ENCODE measurements around the gene DCDC2B. TPM values are rescaled to one million over a fixed set of nuclear protein-coding genes. Genes with fewer than 3 reads are reported as not detected.

The DCDC2B gene
- total and polyA plus RNA-seq, 2 of the 13 experiments (the other 11 are each of a cell fraction or from before 2014, with no cell fraction given) = not detected

DNA sequence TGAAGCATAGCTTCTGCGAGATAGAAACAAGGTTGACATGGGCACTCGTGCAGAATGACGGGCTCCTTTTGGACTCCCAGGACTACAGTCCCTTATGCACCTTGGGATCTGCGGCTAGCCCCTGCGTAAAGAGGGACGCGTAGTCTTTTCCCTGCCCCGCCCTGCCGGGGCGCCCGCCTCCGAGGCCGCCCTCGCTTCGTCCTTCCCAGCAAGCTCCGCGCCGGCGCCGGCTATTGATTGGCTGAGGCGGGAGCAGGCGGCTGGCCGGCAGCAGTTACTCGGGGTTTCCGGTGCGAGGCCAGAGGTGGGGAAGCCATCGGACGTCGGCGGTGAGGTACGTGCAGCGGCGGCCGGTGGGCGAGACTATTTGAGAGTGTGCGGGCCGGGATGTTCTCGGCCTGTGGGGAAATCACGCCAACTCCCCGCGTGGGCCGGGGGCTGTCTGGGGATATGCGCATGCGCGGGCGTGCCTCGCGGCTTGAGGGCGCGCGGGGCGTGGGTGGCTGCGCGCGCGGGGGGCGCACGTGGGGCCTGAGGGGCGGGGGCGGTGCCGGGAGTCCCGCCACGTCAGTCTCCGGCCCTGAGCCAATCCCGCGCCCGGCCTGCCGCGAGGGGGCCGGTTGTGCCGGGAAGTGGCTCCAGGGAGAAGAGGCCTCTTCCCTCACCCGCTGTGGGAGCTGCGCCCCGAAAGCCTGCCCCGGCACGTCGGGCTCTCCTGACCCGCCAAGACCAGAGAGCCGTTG is 29.3 kb upstream of the DCDC2B start, which contains the start of gene TXLNA (continued):
- TF ChIP-seq, protein P1, sequence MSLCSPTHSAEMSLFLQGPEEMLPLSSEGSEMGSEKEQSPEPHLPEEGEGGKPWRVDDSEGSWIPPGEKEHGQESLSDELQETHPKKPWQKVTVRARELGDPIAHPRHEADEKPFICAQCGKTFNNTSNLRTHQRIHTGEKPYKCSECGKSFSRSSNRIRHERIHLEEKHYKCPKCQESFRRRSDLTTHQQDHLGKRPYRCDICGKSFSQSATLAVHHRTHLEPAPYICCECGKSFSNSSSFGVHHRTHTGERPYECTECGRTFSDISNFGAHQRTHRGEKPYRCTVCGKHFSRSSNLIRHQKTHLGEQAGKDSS (CRISPR knock-in tag; IDR thresholded peaks at IDR 0.05; ENCODE audit: borderline replicate concordance, low read depth) = no peak
- TF ChIP-seq, protein P2, sequence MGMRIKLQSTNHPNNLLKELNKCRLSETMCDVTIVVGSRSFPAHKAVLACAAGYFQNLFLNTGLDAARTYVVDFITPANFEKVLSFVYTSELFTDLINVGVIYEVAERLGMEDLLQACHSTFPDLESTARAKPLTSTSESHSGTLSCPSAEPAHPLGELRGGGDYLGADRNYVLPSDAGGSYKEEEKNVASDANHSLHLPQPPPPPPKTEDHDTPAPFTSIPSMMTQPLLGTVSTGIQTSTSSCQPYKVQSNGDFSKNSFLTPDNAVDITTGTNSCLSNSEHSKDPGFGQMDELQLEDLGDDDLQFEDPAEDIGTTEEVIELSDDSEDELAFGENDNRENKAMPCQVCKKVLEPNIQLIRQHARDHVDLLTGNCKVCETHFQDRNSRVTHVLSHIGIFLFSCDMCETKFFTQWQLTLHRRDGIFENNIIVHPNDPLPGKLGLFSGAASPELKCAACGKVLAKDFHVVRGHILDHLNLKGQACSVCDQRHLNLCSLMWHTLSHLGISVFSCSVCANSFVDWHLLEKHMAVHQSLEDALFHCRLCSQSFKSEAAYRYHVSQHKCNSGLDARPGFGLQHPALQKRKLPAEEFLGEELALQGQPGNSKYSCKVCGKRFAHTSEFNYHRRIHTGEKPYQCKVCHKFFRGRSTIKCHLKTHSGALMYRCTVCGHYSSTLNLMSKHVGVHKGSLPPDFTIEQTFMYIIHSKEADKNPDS (CRISPR knock-in tag; IDR thresholded peaks at IDR 0.05) = peak; percentile 80; the same call in 1 of the 2 replicates
- TF ChIP-seq ZBTB1 (CRISPR knock-in tag; IDR thresholded peaks at IDR 0.05; ENCODE audit: borderline replicate concordance) (0 out of 2 replicates have a peak, but pooled peaks have one; percentile 10), DPF2 (CRISPR knock-in tag; IDR thresholded peaks at IDR 0.05; ENCODE audit: borderline replicate concordance, low read depth) (no peak), RARA (CRISPR knock-in tag; IDR thresholded peaks at IDR 0.05) (peak; percentile 18; the same call in 1 of the 2 replicates), ZNF749 (CRISPR knock-in tag; IDR thresholded peaks at IDR 0.05; ENCODE audit: borderline replicate concordance) (peak; percentile 84; the same call in 1 of the 2 replicates), ZNF263 (CRISPR knock-in tag; IDR thresholded peaks at IDR 0.05) (peak; percentile 51; the same call in 1 of the 2 replicates), ZNF510 (CRISPR knock-in tag; IDR thresholded peaks at IDR 0.05; ENCODE audit: low read depth) (0 out of 2 replicates have a peak, but pooled peaks have one; percentile 84), SMAD3 (CRISPR knock-in tag; IDR thresholded peaks at IDR 0.05) (no peak), ZNF773 (CRISPR knock-in tag; IDR thresholded peaks at IDR 0.05; ENCODE audit: borderline replicate concordance) (peak; percentile 67; the same call in 1 of the 2 replicates), SPEN (CRISPR knock-in tag; IDR thresholded peaks at IDR 0.05; ENCODE audit: low read depth) (peak; percentile 90), EHMT2 (IDR thresholded peaks at IDR 0.05; ENCODE audit: borderline replicate concordance, low read depth, low read length) (no peak), RARG (CRISPR knock-in tag; IDR thresholded peaks at IDR 0.05; ENCODE audit: low read depth) (0 out of 2 replicates have a peak, but pooled peaks have one; percentile 51), WIZ (CRISPR knock-in tag; IDR thresholded peaks at IDR 0.05) (no peak), ZBTB7A (CRISPR knock-in tag; IDR thresholded peaks at IDR 0.05) (no peak), HHEX (CRISPR knock-in tag; IDR thresholded peaks at IDR 0.05) (no peak), ASH2L (IDR thresholded peaks at IDR 0.05; ENCODE audit: insufficient read length, low read depth, low read length) (peak; percentile 91)
- TF ChIP-seq, protein P3, sequence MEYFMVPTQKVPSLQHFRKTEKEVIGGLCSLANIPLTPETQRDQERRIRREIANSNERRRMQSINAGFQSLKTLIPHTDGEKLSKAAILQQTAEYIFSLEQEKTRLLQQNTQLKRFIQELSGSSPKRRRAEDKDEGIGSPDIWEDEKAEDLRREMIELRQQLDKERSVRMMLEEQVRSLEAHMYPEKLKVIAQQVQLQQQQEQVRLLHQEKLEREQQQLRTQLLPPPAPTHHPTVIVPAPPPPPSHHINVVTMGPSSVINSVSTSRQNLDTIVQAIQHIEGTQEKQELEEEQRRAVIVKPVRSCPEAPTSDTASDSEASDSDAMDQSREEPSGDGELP (IDR thresholded peaks at IDR 0.05; ENCODE audit: borderline replicate concordance, low read depth) = peak; percentile 25; the same call in 1 of the 2 replicates
- TF ChIP-seq, protein P4, sequence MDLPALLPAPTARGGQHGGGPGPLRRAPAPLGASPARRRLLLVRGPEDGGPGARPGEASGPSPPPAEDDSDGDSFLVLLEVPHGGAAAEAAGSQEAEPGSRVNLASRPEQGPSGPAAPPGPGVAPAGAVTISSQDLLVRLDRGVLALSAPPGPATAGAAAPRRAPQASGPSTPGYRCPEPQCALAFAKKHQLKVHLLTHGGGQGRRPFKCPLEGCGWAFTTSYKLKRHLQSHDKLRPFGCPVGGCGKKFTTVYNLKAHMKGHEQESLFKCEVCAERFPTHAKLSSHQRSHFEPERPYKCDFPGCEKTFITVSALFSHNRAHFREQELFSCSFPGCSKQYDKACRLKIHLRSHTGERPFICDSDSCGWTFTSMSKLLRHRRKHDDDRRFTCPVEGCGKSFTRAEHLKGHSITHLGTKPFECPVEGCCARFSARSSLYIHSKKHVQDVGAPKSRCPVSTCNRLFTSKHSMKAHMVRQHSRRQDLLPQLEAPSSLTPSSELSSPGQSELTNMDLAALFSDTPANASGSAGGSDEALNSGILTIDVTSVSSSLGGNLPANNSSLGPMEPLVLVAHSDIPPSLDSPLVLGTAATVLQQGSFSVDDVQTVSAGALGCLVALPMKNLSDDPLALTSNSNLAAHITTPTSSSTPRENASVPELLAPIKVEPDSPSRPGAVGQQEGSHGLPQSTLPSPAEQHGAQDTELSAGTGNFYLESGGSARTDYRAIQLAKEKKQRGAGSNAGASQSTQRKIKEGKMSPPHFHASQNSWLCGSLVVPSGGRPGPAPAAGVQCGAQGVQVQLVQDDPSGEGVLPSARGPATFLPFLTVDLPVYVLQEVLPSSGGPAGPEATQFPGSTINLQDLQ (CRISPR knock-in tag; IDR thresholded peaks at IDR 0.05) = peak; percentile 95
- TF ChIP-seq, protein P5, sequence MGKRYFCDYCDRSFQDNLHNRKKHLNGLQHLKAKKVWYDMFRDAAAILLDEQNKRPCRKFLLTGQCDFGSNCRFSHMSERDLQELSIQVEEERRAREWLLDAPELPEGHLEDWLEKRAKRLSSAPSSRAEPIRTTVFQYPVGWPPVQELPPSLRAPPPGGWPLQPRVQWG (CRISPR knock-in tag; IDR thresholded peaks at IDR 0.05; ENCODE audit: borderline replicate concordance, low read depth) = 0 out of 2 replicates have a peak, but pooled peaks have one; percentile 11
